Calu3 (cell line): ENCODE results near the gene TMEM221. TPM values are rescaled to one million over a fixed set of nuclear protein-coding genes. Genes with fewer than 3 reads are reported as not detected.

Experiments used
- BruUV-seq: library from RNA; stranded (reverse); fragments of 400-500 nt; replicated peaks from 2 replicates; lab custom pipeline; 2021; lab: Mats Ljungman, UMichigan
- CTCF ChIA-PET: fragments of 300-600 bp; sonication (Branson Sonifier 250); formaldehyde crosslinking; loops from one replicate; lab custom pipeline; 2022; ENCODE audit warnings: antibody characterized with exemption; lab: Charles Lee
- DNase-seq: peaks from one replicate; pipeline ENCODE4 v3.0.0; 2022
- H3K27ac Mint-ChIP-seq: one replicate; pipeline ENCODE4 v1.8.0; 2022; ENCODE audit warnings: mixed read lengths; ENCODE audit not compliant: unreplicated experiment
- H3K27me3 Mint-ChIP-seq: one replicate; pipeline ENCODE4 v1.8.0; 2022; ENCODE audit warnings: mixed read lengths; ENCODE audit not compliant: unreplicated experiment
- H3K36me3 Mint-ChIP-seq: one replicate; pipeline ENCODE4 v1.8.0; 2022; ENCODE audit warnings: mild to moderate bottlenecking, moderate library complexity, mixed read lengths; ENCODE audit not compliant: insufficient read depth, unreplicated experiment
- H3K4me1 Mint-ChIP-seq: one replicate; pipeline ENCODE4 v1.8.0; 2022; ENCODE audit warnings: mild to moderate bottlenecking, low read depth, mixed read lengths; ENCODE audit not compliant: unreplicated experiment
- H3K4me3 Mint-ChIP-seq: one replicate; pipeline ENCODE4 v1.8.0; 2022; ENCODE audit warnings: mild to moderate bottlenecking, low read depth, moderate library complexity, mixed read lengths; ENCODE audit not compliant: unreplicated experiment
- H3K9me3 Mint-ChIP-seq: one replicate; pipeline ENCODE4 v1.8.0; 2022; ENCODE audit warnings: low read depth, mixed read lengths; ENCODE audit not compliant: unreplicated experiment
- CTCF ChIP-seq: fragments of 200-600 bp; IDR thresholded peaks from one replicate; pipeline ENCODE4 v1.8.0; 2022; ENCODE audit warnings: antibody characterized with exemption; ENCODE audit not compliant: unreplicated experiment
- intact Hi-C: fragments of 100-400 bp; cut with micrococcal nuclease; formaldehyde crosslinking; loops from one replicate; pipeline ENCODE4 v1.10.0; 2022; ENCODE audit not compliant: unreplicated experiment
- total RNA-seq: library from RNA; stranded (reverse); gene quantifications from 2 replicates; pipeline ENCODE4 v1.2.3, GENCODE V29; 2022

Gene TMEM221
- total RNA-seq, 1 experiment from 2014 or later, result 0.59 TPM

- Mint-ChIP-seq H3K4me3 (no peak overlapping the region), H3K9me3 (no peaks in the 10 kb centered on the region), H3K27me3 (peaks cover 21% of the 10 kb centered on the region), H3K27ac (no peak overlapping the region), H3K36me3 (no peaks in the 10 kb centered on the region), H3K4me1 (no peaks in the 10 kb centered on the region)
- CTCF ChIA-PET, result no interaction called here
- no TSS peak for BruUV-seq
- no peak for DNase-seq
- intact Hi-C loops, result no loop called here
- no peak for TF ChIP-seq CTCF
Measured at GRCh38 chr19:17411801-17412200, 36.7 kb downstream of the TMEM221 start.

GRCh38 chr19:17409990-17410389 lies 38.5 kb downstream of the TMEM221 start:
- Mint-ChIP-seq H3K9me3 (no peaks in the 10 kb centered on the region), H3K4me3 (no peak overlapping the region), H3K27me3 (peaks cover 21% of the 10 kb centered on the region), H3K4me1 (no peaks in the 10 kb centered on the region), H3K36me3 (no peaks in the 10 kb centered on the region), H3K27ac (no peak overlapping the region)
- no peak for TF ChIP-seq CTCF
- no TSS peak for BruUV-seq
- no peak for DNase-seq
- CTCF ChIA-PET, result no interaction called here
- intact Hi-C loops, result no loop called here

GRCh38 chr19:17406887-17407196 lies 41.6 kb downstream of the TMEM221 start:
- Mint-ChIP-seq H3K4me1 (no peaks in the 10 kb centered on the region), H3K36me3 (no peaks in the 10 kb centered on the region), H3K9me3 (no peaks in the 10 kb centered on the region), H3K27me3 (peaks cover 6% of the 10 kb centered on the region), H3K27ac (no peak overlapping the region), H3K4me3 (no peak overlapping the region)
- BruUV-seq, result no TSS peak
- CTCF ChIA-PET, result no interaction called here
- intact Hi-C loops, result no loop called here
- no peak for DNase-seq
- TF ChIP-seq CTCF, result no peak

- Mint-ChIP-seq H3K36me3 (no peaks in the 10 kb centered on the region), H3K27me3 (peaks cover 7% of the 10 kb centered on the region), H3K4me1 (no peaks in the 10 kb centered on the region), H3K9me3 (no peaks in the 10 kb centered on the region), H3K4me3 (no peak overlapping the region), H3K27ac (no peak overlapping the region)
- intact Hi-C loops, result no loop called here
- BruUV-seq, result no TSS peak
- TF ChIP-seq CTCF, result no peak
- no peak for DNase-seq
- CTCF ChIA-PET, result no interaction called here
Measured at GRCh38 chr19:17406046-17406886, 42.2 kb downstream of the TMEM221 start.
